ENCODE measurements around the gene STPG4.
A peak's percentile ranks its signal among the peaks of the same experiment; 100 is the strongest.

The STPG4 gene

GRCh38 chr2:47069628-47070154 is 85.4 kb downstream of the STPG4 start:
- Mint-ChIP-seq H3K27me3 (no peaks in the 10 kb centered on the region), H3K9me3 (no peaks in the 10 kb centered on the region), H3K4me1 (peaks cover 56% of the 10 kb centered on the region), H3K36me3 (ENCODE audit: insufficient read depth) (peaks cover 17% of the 10 kb centered on the region), H3K27ac (ENCODE audit: low read depth) (no peak overlapping the region), H3K4me3 (no peak overlapping the region)
- DNase-seq (ENCODE audit: low spot score in 2 of 2): no peak
- ATAC-seq (replicated peaks; ENCODE audit: extremely low read depth, poor library complexity, severe bottlenecking): no peak

- ATAC-seq (replicated peaks; ENCODE audit: extremely low read depth, poor library complexity, severe bottlenecking): no peak
- Mint-ChIP-seq H3K4me1 (peaks cover 56% of the 10 kb centered on the region), H3K27me3 (no peaks in the 10 kb centered on the region), H3K36me3 (ENCODE audit: insufficient read depth) (peaks cover 17% of the 10 kb centered on the region), H3K9me3 (no peaks in the 10 kb centered on the region), H3K27ac (ENCODE audit: low read depth) (peak overlapping the region; percentile 70), H3K4me3 (no peak overlapping the region)
- DNase-seq (ENCODE audit: low spot score in 2 of 2): no peak
Measured at GRCh38 chr2:47068981-47069627, 86.0 kb downstream of the STPG4 start.

GRCh38 chr2:47067788-47068407 is 87.2 kb downstream of the STPG4 start:
- no peaks in the 10 kb centered on the region for H3K9me3 Mint-ChIP-seq
- peak overlapping the region; percentile 70 for H3K27ac Mint-ChIP-seq (ENCODE audit: low read depth)
- no peak for DNase-seq (ENCODE audit: low spot score in 2 of 2)
- peaks cover 15% of the 10 kb centered on the region for H3K36me3 Mint-ChIP-seq (ENCODE audit: insufficient read depth)
- H3K4me3 Mint-ChIP-seq: no peak overlapping the region
- H3K27me3 Mint-ChIP-seq: no peaks in the 10 kb centered on the region
- peaks cover 52% of the 10 kb centered on the region for H3K4me1 Mint-ChIP-seq
- no peak for ATAC-seq (replicated peaks; ENCODE audit: extremely low read depth, poor library complexity, severe bottlenecking)

GRCh38 chr2:47065771-47066380 is 89.2 kb downstream of the STPG4 start:
- peaks cover 32% of the 10 kb centered on the region for H3K4me1 Mint-ChIP-seq
- H3K36me3 Mint-ChIP-seq (ENCODE audit: insufficient read depth): peaks cover 12% of the 10 kb centered on the region
- no peaks in the 10 kb centered on the region for H3K27me3 Mint-ChIP-seq
- ATAC-seq (replicated peaks; ENCODE audit: extremely low read depth, poor library complexity, severe bottlenecking) (no peak), DNase-seq (ENCODE audit: low spot score in 2 of 2) (no peak)
- peak overlapping the region; percentile 19 for H3K27ac Mint-ChIP-seq (ENCODE audit: low read depth)
- no peaks in the 10 kb centered on the region for H3K9me3 Mint-ChIP-seq
- H3K4me3 Mint-ChIP-seq: no peak overlapping the region

GRCh38 chr2:47065343-47065742 is 89.8 kb downstream of the STPG4 start:
- Mint-ChIP-seq H3K27ac (ENCODE audit: low read depth) (no peak overlapping the region), H3K27me3 (no peaks in the 10 kb centered on the region), H3K36me3 (ENCODE audit: insufficient read depth) (peaks cover 14% of the 10 kb centered on the region), H3K9me3 (no peaks in the 10 kb centered on the region), H3K4me1 (peaks cover 26% of the 10 kb centered on the region), H3K4me3 (no peak overlapping the region)
- DNase-seq (ENCODE audit: low spot score in 2 of 2) (no peak), ATAC-seq (replicated peaks; ENCODE audit: extremely low read depth, poor library complexity, severe bottlenecking) (no peak)

- H3K9me3 Mint-ChIP-seq: no peaks in the 10 kb centered on the region
- H3K27me3 Mint-ChIP-seq: no peaks in the 10 kb centered on the region
- DNase-seq (ENCODE audit: low spot score in 2 of 2) (no peak), ATAC-seq (replicated peaks; ENCODE audit: extremely low read depth, poor library complexity, severe bottlenecking) (no peak)
- peaks cover 28% of the 10 kb centered on the region for H3K4me1 Mint-ChIP-seq
- H3K4me3 Mint-ChIP-seq: no peak overlapping the region
- peaks cover 14% of the 10 kb centered on the region for H3K36me3 Mint-ChIP-seq (ENCODE audit: insufficient read depth)
- peak overlapping the region; percentile 46 for H3K27ac Mint-ChIP-seq (ENCODE audit: low read depth)
Measured at GRCh38 chr2:47064106-47064505, 91.0 kb downstream of the STPG4 start.

- no peak for ATAC-seq (replicated peaks; ENCODE audit: extremely low read depth, poor library complexity, severe bottlenecking)
- no peak for DNase-seq (ENCODE audit: low spot score in 2 of 2)
- Mint-ChIP-seq H3K4me3 (no peak overlapping the region), H3K9me3 (no peaks in the 10 kb centered on the region), H3K4me1 (peaks cover 23% of the 10 kb centered on the region), H3K36me3 (ENCODE audit: insufficient read depth) (peaks cover 13% of the 10 kb centered on the region), H3K27me3 (no peaks in the 10 kb centered on the region), H3K27ac (ENCODE audit: low read depth) (peak overlapping the region; percentile 46)
Measured at GRCh38 chr2:47063538-47063930, 91.6 kb downstream of the STPG4 start.

GRCh38 chr2:47062681-47063537 is 92.2 kb downstream of the STPG4 start:
- peaks cover 14% of the 10 kb centered on the region for H3K36me3 Mint-ChIP-seq (ENCODE audit: insufficient read depth)
- peaks cover 18% of the 10 kb centered on the region for H3K4me1 Mint-ChIP-seq
- H3K27ac Mint-ChIP-seq (ENCODE audit: low read depth): no peak overlapping the region
- DNase-seq (ENCODE audit: low spot score in 2 of 2): no peak
- no peaks in the 10 kb centered on the region for H3K9me3 Mint-ChIP-seq
- H3K4me3 Mint-ChIP-seq: no peak overlapping the region
- H3K27me3 Mint-ChIP-seq: no peaks in the 10 kb centered on the region
- ATAC-seq (replicated peaks; ENCODE audit: extremely low read depth, poor library complexity, severe bottlenecking): no peak

- ATAC-seq (replicated peaks; ENCODE audit: extremely low read depth, poor library complexity, severe bottlenecking) (no peak), DNase-seq (ENCODE audit: low spot score in 2 of 2) (no peak)
- H3K27me3 Mint-ChIP-seq: no peaks in the 10 kb centered on the region
- no peak overlapping the region for H3K4me3 Mint-ChIP-seq
- H3K27ac Mint-ChIP-seq (ENCODE audit: low read depth): no peak overlapping the region
- H3K4me1 Mint-ChIP-seq: peaks cover 18% of the 10 kb centered on the region
- H3K36me3 Mint-ChIP-seq (ENCODE audit: insufficient read depth): peaks cover 13% of the 10 kb centered on the region
- H3K9me3 Mint-ChIP-seq: no peaks in the 10 kb centered on the region
Measured at GRCh38 chr2:47061944-47062678, 93.0 kb downstream of the STPG4 start.

GRCh38 chr2:47060652-47061170 is 94.4 kb downstream of the STPG4 start:
- Mint-ChIP-seq H3K36me3 (ENCODE audit: insufficient read depth) (peaks cover 15% of the 10 kb centered on the region), H3K4me1 (peaks cover 27% of the 10 kb centered on the region), H3K27ac (ENCODE audit: low read depth) (peak overlapping the region; percentile 51), H3K4me3 (no peak overlapping the region), H3K27me3 (no peaks in the 10 kb centered on the region), H3K9me3 (no peaks in the 10 kb centered on the region)
- no peak for ATAC-seq (replicated peaks; ENCODE audit: extremely low read depth, poor library complexity, severe bottlenecking)
- DNase-seq (ENCODE audit: low spot score in 2 of 2): no peak

GRCh38 chr2:47058003-47058931 is 96.8 kb downstream of the STPG4 start:
- ATAC-seq (replicated peaks; ENCODE audit: extremely low read depth, poor library complexity, severe bottlenecking) (no peak), DNase-seq (ENCODE audit: low spot score in 2 of 2) (no peak)
- Mint-ChIP-seq H3K4me1 (peaks cover 34% of the 10 kb centered on the region), H3K9me3 (no peaks in the 10 kb centered on the region), H3K36me3 (ENCODE audit: insufficient read depth) (peaks cover 15% of the 10 kb centered on the region), H3K4me3 (no peak overlapping the region), H3K27me3 (no peaks in the 10 kb centered on the region), H3K27ac (ENCODE audit: low read depth) (peak overlapping the region; percentile 73)
